ENCODE results near the gene ALX4. TPM values are rescaled to one million over a fixed set of nuclear protein-coding genes. Genes with fewer than 3 reads are reported as not detected.

The ALX4 gene
- polyA plus RNA-seq, 1 of the 3 experiments (the other 2 are of a cell fraction) = under 0.01 TPM

DNA sequence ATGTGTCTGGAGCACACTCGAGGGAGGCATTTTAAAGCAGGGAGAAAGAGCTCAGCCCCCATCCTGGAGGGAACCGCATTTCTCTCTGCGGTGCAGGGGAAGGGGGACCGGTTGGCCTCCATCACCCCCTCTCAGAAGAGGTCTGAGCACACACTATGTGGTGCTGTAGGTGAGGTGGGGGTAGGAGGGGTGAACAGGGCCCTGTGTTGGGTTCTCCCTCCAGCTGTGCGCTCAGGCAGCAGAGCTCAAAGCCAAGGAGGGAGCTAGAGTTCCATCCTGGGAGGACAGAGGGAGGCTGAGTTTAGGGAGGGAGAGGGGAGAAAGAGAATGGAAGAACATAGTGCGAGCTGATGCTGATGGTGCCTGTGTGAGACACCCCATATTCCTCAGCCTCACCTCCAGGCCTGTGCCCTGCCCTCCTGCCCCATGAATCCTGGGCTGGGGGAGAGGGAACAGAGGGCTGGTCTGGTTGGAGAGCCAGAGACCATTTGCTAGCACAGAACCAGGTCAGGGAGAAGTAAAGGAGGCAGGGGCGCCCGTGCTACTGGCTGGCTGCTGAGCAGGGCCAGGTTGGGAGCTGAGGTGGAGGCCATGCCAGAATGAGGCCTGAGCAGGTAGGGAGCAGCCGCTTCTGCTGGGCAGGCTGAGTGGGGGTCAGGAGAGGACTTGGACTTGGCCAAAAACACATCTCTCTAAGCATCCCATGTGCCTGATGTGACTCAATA lies 43.7 kb downstream of the ALX4 start:
- H3K79me2 ChIP-seq (ENCODE audit: insufficient read depth) = no peaks in the 10 kb centered on the region
- no peaks in the 10 kb centered on the region for H3K9me3 ChIP-seq
- ChIA-PET POLR2A (no interaction called here), CTCF (interaction anchor here (0.6 to 1.3 kb wide), 6 partner anchors 11 to 274 kb away, joined by 3 to 4 read pairs (median 3); no protein-coding TSS in a partner anchor)
- no peaks in the 10 kb centered on the region for H4K20me1 ChIP-seq (ENCODE audit: insufficient read depth)
- H3K4me3 ChIP-seq (ENCODE audit: low read depth in 2 of 2, low read length in 1 of 2) = no peak overlapping the region
- H3K4me1 ChIP-seq (ENCODE audit: control insufficient read depth in 1 of 2, insufficient read depth in 2 of 2, low read depth in 1 of 2, low read length in 1 of 2) = peaks cover 3 to 14% of the 10 kb centered on the region in 2 experiments; a peak in 3 of 4 replicates
- H3K4me2 ChIP-seq = no peak overlapping the region
- TF ChIP-seq CHD2 (IDR thresholded peaks at IDR 0.05; ENCODE audit: low read length, partially characterized antibody) = no peak
- TF ChIP-seq MEF2A (IDR thresholded peaks at IDR 0.05; ENCODE audit: borderline replicate concordance, low read depth) = no peak
- no peak for TF ChIP-seq JUND (IDR thresholded peaks at IDR 0.05)
- TF ChIP-seq, protein P1, sequence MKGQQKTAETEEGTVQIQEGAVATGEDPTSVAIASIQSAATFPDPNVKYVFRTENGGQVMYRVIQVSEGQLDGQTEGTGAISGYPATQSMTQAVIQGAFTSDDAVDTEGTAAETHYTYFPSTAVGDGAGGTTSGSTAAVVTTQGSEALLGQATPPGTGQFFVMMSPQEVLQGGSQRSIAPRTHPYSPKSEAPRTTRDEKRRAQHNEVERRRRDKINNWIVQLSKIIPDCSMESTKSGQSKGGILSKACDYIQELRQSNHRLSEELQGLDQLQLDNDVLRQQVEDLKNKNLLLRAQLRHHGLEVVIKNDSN (IDR thresholded peaks at IDR 0.05; ENCODE audit: borderline replicate concordance, low read depth) = no peak
- TF ChIP-seq GABPA (IDR thresholded peaks at IDR 0.05; ENCODE audit: low read depth) = no peak
- TF ChIP-seq, protein P2, sequence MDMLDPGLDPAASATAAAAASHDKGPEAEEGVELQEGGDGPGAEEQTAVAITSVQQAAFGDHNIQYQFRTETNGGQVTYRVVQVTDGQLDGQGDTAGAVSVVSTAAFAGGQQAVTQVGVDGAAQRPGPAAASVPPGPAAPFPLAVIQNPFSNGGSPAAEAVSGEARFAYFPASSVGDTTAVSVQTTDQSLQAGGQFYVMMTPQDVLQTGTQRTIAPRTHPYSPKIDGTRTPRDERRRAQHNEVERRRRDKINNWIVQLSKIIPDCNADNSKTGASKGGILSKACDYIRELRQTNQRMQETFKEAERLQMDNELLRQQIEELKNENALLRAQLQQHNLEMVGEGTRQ (IDR thresholded peaks at IDR 0.05; ENCODE audit: borderline replicate concordance, low read depth, low read length) = no peak
- no peak for TF ChIP-seq YY1 (IDR thresholded peaks at IDR 0.05; ENCODE audit: low read depth)
- no peak for TF ChIP-seq FOSL2 (IDR thresholded peaks at IDR 0.05; ENCODE audit: borderline replicate concordance, low read depth)
- TF ChIP-seq GATA2 (CRISPR knock-in tag; IDR thresholded peaks at IDR 0.05) = no peak
- no peak for TF ChIP-seq FOXM1 (IDR thresholded peaks at IDR 0.05; ENCODE audit: low read depth)
- no peak for TF ChIP-seq POLR2AphosphoS5 (IDR thresholded peaks at IDR 0.05; ENCODE audit: low read depth, low read length)
- no peak for TF ChIP-seq FOXJ3 (CRISPR knock-in tag; IDR thresholded peaks at IDR 0.05)
- TF ChIP-seq SIN3A (IDR thresholded peaks at IDR 0.05; ENCODE audit: borderline replicate concordance, low read depth, low read length) = no peak
- TF ChIP-seq, protein P3, sequence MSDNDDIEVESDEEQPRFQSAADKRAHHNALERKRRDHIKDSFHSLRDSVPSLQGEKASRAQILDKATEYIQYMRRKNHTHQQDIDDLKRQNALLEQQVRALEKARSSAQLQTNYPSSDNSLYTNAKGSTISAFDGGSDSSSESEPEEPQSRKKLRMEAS (IDR thresholded peaks at IDR 0.05; ENCODE audit: low read depth) = no peak
- TF ChIP-seq TCF12 (IDR thresholded peaks at IDR 0.05) = no peak
- TF ChIP-seq, protein P4, sequence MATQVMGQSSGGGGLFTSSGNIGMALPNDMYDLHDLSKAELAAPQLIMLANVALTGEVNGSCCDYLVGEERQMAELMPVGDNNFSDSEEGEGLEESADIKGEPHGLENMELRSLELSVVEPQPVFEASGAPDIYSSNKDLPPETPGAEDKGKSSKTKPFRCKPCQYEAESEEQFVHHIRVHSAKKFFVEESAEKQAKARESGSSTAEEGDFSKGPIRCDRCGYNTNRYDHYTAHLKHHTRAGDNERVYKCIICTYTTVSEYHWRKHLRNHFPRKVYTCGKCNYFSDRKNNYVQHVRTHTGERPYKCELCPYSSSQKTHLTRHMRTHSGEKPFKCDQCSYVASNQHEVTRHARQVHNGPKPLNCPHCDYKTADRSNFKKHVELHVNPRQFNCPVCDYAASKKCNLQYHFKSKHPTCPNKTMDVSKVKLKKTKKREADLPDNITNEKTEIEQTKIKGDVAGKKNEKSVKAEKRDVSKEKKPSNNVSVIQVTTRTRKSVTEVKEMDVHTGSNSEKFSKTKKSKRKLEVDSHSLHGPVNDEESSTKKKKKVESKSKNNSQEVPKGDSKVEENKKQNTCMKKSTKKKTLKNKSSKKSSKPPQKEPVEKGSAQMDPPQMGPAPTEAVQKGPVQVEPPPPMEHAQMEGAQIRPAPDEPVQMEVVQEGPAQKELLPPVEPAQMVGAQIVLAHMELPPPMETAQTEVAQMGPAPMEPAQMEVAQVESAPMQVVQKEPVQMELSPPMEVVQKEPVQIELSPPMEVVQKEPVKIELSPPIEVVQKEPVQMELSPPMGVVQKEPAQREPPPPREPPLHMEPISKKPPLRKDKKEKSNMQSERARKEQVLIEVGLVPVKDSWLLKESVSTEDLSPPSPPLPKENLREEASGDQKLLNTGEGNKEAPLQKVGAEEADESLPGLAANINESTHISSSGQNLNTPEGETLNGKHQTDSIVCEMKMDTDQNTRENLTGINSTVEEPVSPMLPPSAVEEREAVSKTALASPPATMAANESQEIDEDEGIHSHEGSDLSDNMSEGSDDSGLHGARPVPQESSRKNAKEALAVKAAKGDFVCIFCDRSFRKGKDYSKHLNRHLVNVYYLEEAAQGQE (IDR thresholded peaks at IDR 0.05; ENCODE audit: low read depth, low read length) = no peak
- no peak for TF ChIP-seq RXRA (IDR thresholded peaks at IDR 0.05; ENCODE audit: borderline replicate concordance, low read depth)
- no peak for TF ChIP-seq TAF1 (IDR thresholded peaks at IDR 0.05; ENCODE audit: borderline replicate concordance, low read depth, low read length)
- TF ChIP-seq RFX5 (IDR thresholded peaks at IDR 0.05; ENCODE audit: low read length) = no peak
- no peak for TF ChIP-seq RAD21 (IDR thresholded peaks at IDR 0.05; ENCODE audit: low read length)
- H3K27me3 ChIP-seq (ENCODE audit: insufficient read depth) = no peaks in the 10 kb centered on the region
- H2AFZ ChIP-seq (ENCODE audit: low read depth) = no peak overlapping the region
- H3K27ac ChIP-seq (ENCODE audit: low read depth in 2 of 2, low read length in 1 of 2) = no peak overlapping the region
- H3K36me3 ChIP-seq (replicated peaks in 1 of 2; ENCODE audit: control insufficient read depth in 1 of 2, insufficient read depth in 2 of 2, low read length in 1 of 2) = no peaks in the 10 kb centered on the region
- no peak for DNase-seq
- 76% methylated on average over 7 of the region's 9 CpGs for WGBS (ENCODE audit: low lambda C conversion rate)
- no peaks in the 10 kb centered on the region for H3K9me2 ChIP-seq
- no peaks in the 10 kb centered on the region for H3F3A ChIP-seq (replicated peaks; ENCODE audit: insufficient read depth)
- H3K9ac ChIP-seq = no peak overlapping the region

All from SK-N-SH (cell line).